DND-41 (cell line): ENCODE results near the gene STEAP3.

Source experiments
- EZH2 ChIP-seq: IDR thresholded peaks from 3 replicates; pipeline ENCODE4 v1.6.1; 2012; ENCODE audit warnings: borderline replicate concordance, low read depth, mild to moderate bottlenecking, moderate library complexity, low read length, inconsistent platforms; ENCODE audit not compliant: severe bottlenecking
- TF ChIP-seq, protein P1 (sequence below): IDR thresholded peaks from 2 replicates; pipeline ENCODE4 v1.5.1; 2012; ENCODE audit warnings: borderline replicate concordance, low read length, moderate library complexity, mild to moderate bottlenecking; ENCODE audit not compliant: poor library complexity, severe bottlenecking; ENCODE audit errors: extremely low read depth

GRCh38 chr2:119196301-119197125 lies 27.1 kb upstream of the STEAP3 start:
- TF ChIP-seq, protein P1, sequence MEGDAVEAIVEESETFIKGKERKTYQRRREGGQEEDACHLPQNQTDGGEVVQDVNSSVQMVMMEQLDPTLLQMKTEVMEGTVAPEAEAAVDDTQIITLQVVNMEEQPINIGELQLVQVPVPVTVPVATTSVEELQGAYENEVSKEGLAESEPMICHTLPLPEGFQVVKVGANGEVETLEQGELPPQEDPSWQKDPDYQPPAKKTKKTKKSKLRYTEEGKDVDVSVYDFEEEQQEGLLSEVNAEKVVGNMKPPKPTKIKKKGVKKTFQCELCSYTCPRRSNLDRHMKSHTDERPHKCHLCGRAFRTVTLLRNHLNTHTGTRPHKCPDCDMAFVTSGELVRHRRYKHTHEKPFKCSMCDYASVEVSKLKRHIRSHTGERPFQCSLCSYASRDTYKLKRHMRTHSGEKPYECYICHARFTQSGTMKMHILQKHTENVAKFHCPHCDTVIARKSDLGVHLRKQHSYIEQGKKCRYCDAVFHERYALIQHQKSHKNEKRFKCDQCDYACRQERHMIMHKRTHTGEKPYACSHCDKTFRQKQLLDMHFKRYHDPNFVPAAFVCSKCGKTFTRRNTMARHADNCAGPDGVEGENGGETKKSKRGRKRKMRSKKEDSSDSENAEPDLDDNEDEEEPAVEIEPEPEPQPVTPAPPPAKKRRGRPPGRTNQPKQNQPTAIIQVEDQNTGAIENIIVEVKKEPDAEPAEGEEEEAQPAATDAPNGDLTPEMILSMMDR: no peak
- no peak for TF ChIP-seq EZH2
